NCI-H1694 (cell line): ENCODE results near the gene TMEM247.
"Not testable (repeated sequence)": the region's sequence is repeated elsewhere in the genome, so short reads cannot be mapped to it uniquely, and the experiment has no call there.

ENCODE experiments used
- DNase-seq: peaks from one replicate; lab custom pipeline; 2025; lab: John Stamatoyannopoulos, UW

Gene TMEM247

DNA sequence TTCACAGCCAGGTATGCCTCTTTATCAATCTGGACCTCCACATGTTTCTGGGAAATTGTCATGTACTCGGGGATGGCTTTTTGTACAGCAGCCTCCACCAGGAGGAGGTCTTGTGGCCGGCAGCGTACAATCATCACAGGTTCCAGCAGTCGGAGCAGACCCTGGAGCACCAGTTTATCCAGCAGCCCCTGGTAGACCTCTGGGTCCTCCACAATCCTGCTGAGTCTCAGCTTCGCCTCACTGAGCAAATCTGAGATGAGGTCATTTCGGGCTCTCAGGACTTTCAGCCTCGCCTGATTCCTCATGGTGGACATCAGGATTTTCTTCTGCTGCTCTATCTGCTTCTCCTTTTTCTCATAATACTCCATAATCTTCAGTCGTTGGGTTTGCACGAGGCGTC lies 32.8 kb downstream of the TMEM247 start:
- DNase-seq: no peak

DNA sequence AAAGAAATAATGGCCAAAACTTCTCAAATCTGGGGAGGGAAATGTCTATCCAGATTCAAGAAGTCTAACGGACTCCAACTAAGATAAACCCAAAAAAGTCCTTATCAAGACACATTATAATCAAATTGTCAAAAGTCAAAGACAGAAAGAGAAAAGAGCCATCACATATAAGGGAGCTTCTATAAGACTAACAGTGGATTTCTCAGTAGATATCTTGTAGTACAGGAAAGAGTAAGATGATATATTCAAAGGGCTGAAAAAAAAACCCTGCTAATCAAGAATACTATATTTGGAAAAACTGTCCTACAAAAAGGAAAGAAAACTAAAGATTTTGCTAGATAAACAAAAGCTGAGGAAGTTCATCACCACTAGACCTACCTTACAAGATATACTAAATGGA lies 35.4 kb downstream of the TMEM247 start:
- DNase-seq: no peak

DNA sequence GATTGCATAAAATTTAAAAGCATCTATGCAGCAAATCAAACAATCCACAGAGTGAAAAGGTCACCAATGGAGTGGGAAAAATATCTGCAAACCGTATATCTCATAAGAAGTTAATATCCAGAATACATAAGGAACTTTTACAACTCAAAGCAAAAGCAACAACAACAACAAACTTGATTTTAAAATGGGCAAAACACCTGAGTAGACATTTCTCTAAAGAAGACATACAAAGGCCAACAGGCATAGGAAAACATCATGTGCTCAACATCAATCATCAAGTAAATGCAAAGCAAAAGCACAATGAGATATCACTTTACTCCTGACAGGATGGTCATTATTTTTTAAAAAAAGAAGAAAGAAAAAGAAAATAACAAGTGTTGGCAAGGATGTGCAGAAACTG lies 38.1 kb downstream of the TMEM247 start:
- DNase-seq: no peak

DNA sequence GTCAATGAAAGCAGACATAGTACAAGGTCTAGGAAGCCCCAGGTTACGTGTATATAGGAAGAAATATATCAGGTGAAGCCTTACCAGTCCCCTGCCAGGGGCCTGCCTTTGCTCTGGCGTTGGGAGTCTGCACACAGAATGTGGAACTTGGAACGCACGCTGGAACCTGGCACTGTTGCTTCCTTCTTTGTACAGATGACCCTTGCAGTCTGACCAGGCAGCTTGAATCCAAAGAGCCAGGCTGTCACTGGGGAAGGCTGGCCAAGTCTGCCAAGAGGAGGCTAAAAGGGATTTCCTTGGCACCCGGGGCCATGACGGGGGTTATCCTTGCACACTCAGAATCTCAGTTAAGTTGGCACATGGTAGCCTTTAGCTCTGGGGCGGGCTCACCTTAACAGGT lies 39.5 kb downstream of the TMEM247 start:
- DNase-seq: no peak

DNA sequence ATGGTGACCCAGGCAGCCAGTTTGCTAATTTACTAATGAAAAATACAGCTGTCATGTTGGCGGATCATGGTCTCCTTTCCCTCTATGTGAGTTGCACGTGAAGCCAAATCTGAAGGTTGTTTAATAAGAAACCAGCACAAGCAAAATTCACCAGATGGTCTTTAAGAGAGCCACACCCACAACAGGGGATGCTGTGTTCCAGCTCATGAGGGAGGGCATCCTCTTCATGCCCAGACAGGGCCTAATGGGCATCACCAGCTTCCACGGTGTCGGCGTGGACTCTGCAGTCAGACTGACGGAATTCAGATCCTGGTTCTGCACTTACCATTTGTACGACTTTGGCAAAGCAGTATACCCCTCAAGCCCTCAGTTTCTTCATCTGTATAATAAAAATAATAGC lies 39.9 kb downstream of the TMEM247 start:
- DNase-seq: peak; percentile 76

- DNase-seq: peak; percentile 8
Measured at GRCh38 chr2:46520130-46520711, 40.9 kb downstream of the TMEM247 start.

DNA sequence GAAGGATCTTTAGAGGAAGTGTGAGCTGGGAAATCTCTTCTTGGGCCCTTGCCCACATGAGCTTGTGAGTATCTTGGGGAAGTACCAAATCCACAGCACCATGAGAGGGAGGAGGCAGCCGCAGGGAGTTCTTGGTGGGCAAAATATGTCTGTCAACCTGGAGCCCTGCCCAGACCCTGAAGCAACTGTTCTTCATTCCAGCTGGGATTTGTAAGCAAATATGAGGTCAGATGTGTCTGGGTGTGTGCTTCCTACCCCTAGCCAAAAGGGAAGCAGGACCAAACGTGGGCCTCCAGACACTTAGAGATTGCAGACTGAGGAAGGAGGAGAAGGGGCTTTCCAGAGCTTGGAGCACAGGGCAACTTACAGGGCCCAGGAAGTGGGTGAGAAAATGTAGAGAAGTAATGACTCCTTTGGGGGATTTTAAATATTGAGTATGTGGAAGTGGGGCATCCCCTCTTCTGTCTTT lies 41.9 kb downstream of the TMEM247 start:
- DNase-seq: peak; percentile 48

- not testable (repeated sequence) for DNase-seq
Measured at GRCh38 chr2:46522385-46522784, 43.0 kb downstream of the TMEM247 start.

DNA sequence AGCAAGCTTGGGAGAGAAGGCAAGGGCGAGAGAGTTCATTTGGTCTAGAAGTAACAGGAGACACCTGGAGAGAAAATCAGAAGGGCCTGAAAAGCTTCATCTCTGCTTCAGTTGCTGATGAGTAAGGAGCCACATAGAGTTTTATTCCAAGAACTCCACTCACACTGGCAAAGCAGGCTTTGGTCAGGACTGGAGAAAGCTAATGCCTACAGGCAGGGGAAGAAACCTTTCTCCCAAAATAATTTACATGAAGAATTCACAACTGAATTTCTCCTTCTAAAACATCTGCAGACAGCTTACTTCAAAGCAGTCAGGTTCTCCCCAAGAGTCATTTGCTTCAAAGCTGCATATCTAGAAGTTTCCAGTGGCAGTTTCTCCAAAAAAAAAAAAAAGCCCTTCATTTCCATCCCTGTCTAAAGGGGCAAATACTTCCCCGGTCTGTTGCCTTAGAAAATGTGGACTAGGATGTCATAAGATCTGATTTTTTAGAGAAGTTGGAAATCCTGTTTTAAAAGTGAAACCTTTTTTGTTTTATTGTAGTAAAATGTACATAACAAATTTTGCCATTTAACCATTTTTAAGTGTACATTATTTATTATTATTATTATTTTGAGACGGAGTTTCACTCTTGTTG lies 46.3 kb downstream of the TMEM247 start:
- no peak for DNase-seq

- no peak for DNase-seq
Measured at GRCh38 chr2:46528880-46529279, 49.5 kb downstream of the TMEM247 start.

DNA sequence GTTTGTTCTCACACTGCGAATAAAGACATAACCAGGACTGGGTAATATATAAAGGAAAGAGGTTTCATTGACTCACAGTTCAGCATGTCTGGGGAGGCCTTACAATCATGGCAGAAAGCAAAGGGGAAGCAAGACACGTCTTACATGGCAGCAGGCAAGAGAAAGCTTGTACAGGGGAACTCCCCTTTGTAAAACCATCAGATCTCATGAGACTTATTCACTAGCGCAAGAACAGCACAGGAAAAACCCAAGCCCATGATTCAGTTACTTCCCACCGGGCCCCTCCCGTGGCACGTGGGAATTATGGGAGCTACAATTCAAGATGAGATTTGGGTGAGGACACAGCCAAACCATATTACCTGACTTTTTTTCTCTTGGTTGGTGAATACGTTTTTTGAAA lies 51.3 kb downstream of the TMEM247 start:
- DNase-seq: no peak

DNA sequence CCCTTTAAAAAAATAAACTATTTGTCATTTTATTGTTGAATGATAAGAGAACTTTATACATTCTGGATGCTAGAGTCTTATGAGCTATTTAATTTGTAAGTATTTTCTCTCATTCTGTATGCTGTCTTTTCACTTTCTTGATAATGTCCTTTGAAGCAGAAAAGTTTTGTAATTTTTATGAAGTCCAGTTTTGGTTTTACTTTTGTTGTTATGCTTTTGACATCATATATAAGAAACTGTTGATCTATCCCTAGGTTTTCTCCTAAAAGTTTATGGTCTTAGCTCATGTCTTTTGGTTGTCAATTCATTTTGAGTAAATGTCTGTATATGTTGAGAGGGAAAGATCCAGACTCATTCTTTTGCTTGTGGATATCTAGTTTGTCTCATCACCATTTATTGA lies 52.5 kb downstream of the TMEM247 start:
- no peak for DNase-seq
